HepG2 (cell line): ENCODE data around the gene MINDY1. TPM values are rescaled to one million over a fixed set of nuclear protein-coding genes. Genes with fewer than 3 reads are reported as not detected.

ENCODE experiments used
- ATAC-seq: fragments of 200-7000 bp; cut with Tn5 transposase; 3 replicates; pipeline ENCODE4 v1.9.1; 2020; ENCODE audit warnings: mild to moderate bottlenecking, moderate library complexity
- BruUV-seq: library from RNA; stranded (reverse); fragments of 400-500 nt; replicated peaks from 2 replicates; lab custom pipeline; 2021; lab: Mats Ljungman, UMichigan
- CTCF ChIA-PET: fragments of 300-600 bp; formaldehyde crosslinking; extraction: SDS; loops from one replicate; lab custom pipeline; 2021; ENCODE audit warnings: low total read pairs, inconsistent platforms, low intra/inter-chr PET ratio; lab: Yijun Ruan, JAX
- POLR2A ChIA-PET: fragments of 350-600 bp; sonication (Branson Sonifier 250); formaldehyde crosslinking; loops from one replicate; lab custom pipeline; 2020; ENCODE audit warnings: antibody characterized with exemption, inconsistent platforms; lab: Yijun Ruan, JAX
- DNase-seq: peaks from one replicate; pipeline ENCODE4 v3.0.0-alpha.2; 2015; ENCODE audit warnings: low spot score
- FAIRE-seq: peaks from 3 replicates; lab custom pipeline; 2011; peaks lifted over from hg19 to GRCh38; lab: Jason Lieb, UNC
- H2AFZ ChIP-seq: one replicate; pipeline ENCODE4 v1.6.1; 2011; ENCODE audit warnings: low read length, inconsistent platforms
- H3K27ac ChIP-seq: fragments of 300-600 bp; 3 replicates; pipeline ENCODE4 v1.8.0; 2011; ENCODE audit warnings: mixed run types, mild to moderate bottlenecking, mixed read lengths, low read length, inconsistent platforms; ENCODE audit not compliant: insufficient read depth; ENCODE audit errors: extremely low read length
- H3K27me3 ChIP-seq, 2 experiments: fragments of 200-600 bp in 1 of 2; 2 replicates in 1 of 2; 3 replicates in 1 of 2; pipeline versions ENCODE4 v1.6.0 to v1.8.0; 2011; ENCODE audit warnings: low read length in 2 of 2, mild to moderate bottlenecking in 2 of 2, moderate library complexity in 2 of 2, inconsistent platforms in 1 of 2; ENCODE audit not compliant: insufficient read depth in 2 of 2, control insufficient read depth in 1 of 2
- H3K36me3 ChIP-seq, 2 experiments: fragments of 200-600 bp in 1 of 2; replicated peaks in 1 of 2; 2 replicates in 1 of 2; 3 replicates in 1 of 2; pipeline versions ENCODE4 v1.5.1 to v1.8.0; 2011; ENCODE audit warnings: low read length in 2 of 2, inconsistent platforms in 1 of 2; ENCODE audit not compliant: insufficient read depth in 2 of 2, control insufficient read depth in 1 of 2
- H3K4me1 ChIP-seq: 2 replicates; pipeline ENCODE4 v1.5.1; 2012; ENCODE audit warnings: low read length, inconsistent platforms; ENCODE audit not compliant: insufficient read depth
- H3K4me2 ChIP-seq: 2 replicates; pipeline ENCODE4 v1.6.0; 2011; ENCODE audit warnings: low read depth, low read length, inconsistent platforms
- H3K4me3 ChIP-seq, 3 experiments: fragments of 200-600 bp in 1 of 3; sonication (generic), shearing (Covaris generic) in 1 of 3; replicated peaks in 1 of 3; 2 replicates each; pipeline ENCODE4 v1.5.1; 2011 to 2016; ENCODE audit warnings: low read length in 3 of 3, inconsistent platforms in 2 of 3, low read depth in 2 of 3, mild to moderate bottlenecking in 2 of 3, control low read depth in 1 of 3, mixed read lengths in 1 of 3; ENCODE audit not compliant: insufficient read depth in 1 of 3
- H3K79me2 ChIP-seq: one replicate; pipeline ENCODE4 v1.6.1; 2011; ENCODE audit warnings: low read length, inconsistent platforms; ENCODE audit not compliant: insufficient read depth
- H3K9ac ChIP-seq: 2 replicates; pipeline ENCODE4 v1.6.0; 2011; ENCODE audit warnings: mild to moderate bottlenecking, low read depth, low read length, inconsistent platforms; ENCODE audit not compliant: insufficient read depth
- H3K9me3 ChIP-seq: 2 replicates; pipeline ENCODE4 v1.5.1; 2012; ENCODE audit warnings: mild to moderate bottlenecking, low read length
- H4K20me1 ChIP-seq: 2 replicates; pipeline ENCODE4 v1.6.0; 2011; ENCODE audit warnings: inconsistent platforms, mild to moderate bottlenecking, low read length, moderate library complexity; ENCODE audit not compliant: insufficient read depth
- AGO2 ChIP-seq: fragments of 200-400 bp; formaldehyde crosslinking; optimal IDR thresholded peaks from 2 replicates; pipeline ENCODE3; 2017; ENCODE audit warnings: mild to moderate bottlenecking, low read depth, low read length, moderate library complexity
- ATAD3A ChIP-seq: sonication (generic); formaldehyde crosslinking; IDR thresholded peaks from 2 replicates; pipeline ENCODE4 v1.4.0; 2020; ENCODE audit warnings: missing genetic modification reagents
- BHLHE40 ChIP-seq: IDR thresholded peaks from 2 replicates; pipeline ENCODE4 v1.6.1; 2011; ENCODE audit warnings: low read length, improper control_type of control experiment
- HMG20B ChIP-seq: conservative IDR thresholded peaks from 2 replicates; pipeline ENCODE4 v1.6.1; 2016; ENCODE audit warnings: missing genetic modification reagents, missing compliant biosample characterization
- HNF4A ChIP-seq: sonication (generic); formaldehyde crosslinking; IDR thresholded peaks from 2 replicates; pipeline ENCODE4 v1.4.0; 2020; ENCODE audit warnings: missing genetic modification reagents
- POGZ ChIP-seq: sonication (generic); formaldehyde crosslinking; IDR thresholded peaks from 2 replicates; pipeline ENCODE4 v1.4.0; 2020; ENCODE audit warnings: mild to moderate bottlenecking, missing genetic modification reagents
- POLR2AphosphoS5 ChIP-seq: IDR thresholded peaks from 2 replicates; pipeline ENCODE4 v1.6.1; 2012; ENCODE audit warnings: low read depth, low read length
- POLR2G ChIP-seq: fragments of 200-400 bp; formaldehyde crosslinking; IDR thresholded peaks from 2 replicates; pipeline ENCODE4 v1.6.1; 2018; ENCODE audit warnings: mild to moderate bottlenecking, low read depth, low read length, moderate library complexity
- RBFOX2 ChIP-seq: fragments of 200-400 bp; formaldehyde crosslinking; IDR thresholded peaks from 2 replicates; pipeline ENCODE4 v1.6.1; 2017; ENCODE audit warnings: low read depth, mild to moderate bottlenecking, low read length
- U2AF2 ChIP-seq: fragments of 200-400 bp; formaldehyde crosslinking; IDR thresholded peaks from 2 replicates; pipeline ENCODE4 v1.6.1; 2017; ENCODE audit warnings: low read depth, mild to moderate bottlenecking, low read length
- ZFP36L2 ChIP-seq: sonication (generic); formaldehyde crosslinking; IDR thresholded peaks from 2 replicates; pipeline ENCODE4 v1.4.0; 2020; ENCODE audit warnings: missing genetic modification reagents
- ZFP91 ChIP-seq: sonication (generic); formaldehyde crosslinking; IDR thresholded peaks from 2 replicates; pipeline ENCODE4 v1.9.0; 2022; ENCODE audit warnings: missing genetic modification reagents, mild to moderate bottlenecking, borderline replicate concordance
- ZNF264 ChIP-seq: sonication (generic); formaldehyde crosslinking; IDR thresholded peaks from 2 replicates; pipeline ENCODE4 v1.4.0; 2020; ENCODE audit warnings: missing genetic modification reagents
- ZNF292 ChIP-seq: sonication (generic); formaldehyde crosslinking; IDR thresholded peaks from 2 replicates; pipeline ENCODE4 v1.8.1; 2022; ENCODE audit warnings: mild to moderate bottlenecking, low read depth, missing genetic modification reagents, borderline replicate concordance
- ZNF558 ChIP-seq: sonication (generic); formaldehyde crosslinking; IDR thresholded peaks from 2 replicates; pipeline ENCODE4 v1.9.0; 2022; ENCODE audit warnings: mild to moderate bottlenecking, missing genetic modification reagents, borderline replicate concordance
- ZNF790 ChIP-seq: sonication (generic); formaldehyde crosslinking; IDR thresholded peaks from 2 replicates; pipeline ENCODE4 v1.8.0; 2022; ENCODE audit warnings: missing genetic modification reagents, mild to moderate bottlenecking, borderline replicate concordance
- WGBS: methylation state at CpG from one replicate; pipeline ENCODE4 v1.1.6; 2017; ENCODE audit warnings: low lambda C conversion rate; 5-methylcytosine and 5-hydroxymethylcytosine counted together
- in situ Hi-C: cut with HindIII; loops from 2 replicates; pipeline ENCODE4 v1.10.0; 2017; ENCODE audit warnings: low pct_unique_long_range_greater_than_20kb; ENCODE audit not compliant: extremely low pct_ligation_motif_present
- intact Hi-C: fragments of 100-400 bp; cut with micrococcal nuclease; formaldehyde crosslinking; loops from one replicate; pipeline ENCODE4 v1.10.0; 2022; ENCODE audit not compliant: unreplicated experiment
- polyA plus RNA-seq, 8 experiments: library from polyadenylated mRNA; depleted of rRNA in 3 of 8; stranded (reverse) in 7 of 8; unstranded in 1 of 8; fragments of >200 nt; fragmentation: Illumina TruSeq in 4 of 8; extraction: Trizol in 4 of 8; gene quantifications; 2 replicates each; pipeline versions ENCODE4 v1.2.1 to v1.2.3, GENCODE V29; 2011 to 2016; ENCODE audit warnings: low read depth in 4 of 8, missing spikeins in 1 of 8, mixed read lengths in 1 of 8; ENCODE audit not compliant: insufficient read depth in 1 of 8
- total RNA-seq, 5 experiments: library from RNA; depleted of rRNA; stranded (reverse); fragments of >200 nt; fragmentation: Illumina TruSeq; extraction: Trizol; gene quantifications; 2 replicates each; pipeline ENCODE4 v1.2.3, GENCODE V29; 2016; ENCODE audit warnings: low read depth in 1 of 5

MINDY1 gene
- total and polyA plus RNA-seq, 2 of the 13 experiments (the other 11 are each of a cell fraction or from before 2014, with no cell fraction given), result 11.1 to 15.0 TPM

GRCh38 chr1:150968491-150968890 is 38.2 kb downstream of the MINDY1 start:
- Histone ChIP-seq H4K20me1 (peaks cover 29% of the 10 kb centered on the region), H3K4me2 (no peak overlapping the region), H3K4me1 (peaks cover 48% of the 10 kb centered on the region), H2AFZ (no peak overlapping the region), H3K36me3 (peaks cover 33 to 56% of the 10 kb centered on the region in 2 experiments), H3K27ac (no peak overlapping the region), H3K27me3 (no peaks in the 10 kb centered on the region; a peak in 1 of 5 replicates), H3K79me2 (peaks cover 48% of the 10 kb centered on the region), H3K9me3 (no peaks in the 10 kb centered on the region), H3K9ac (no peak overlapping the region), H3K4me3 (no peak overlapping the region)
- in situ Hi-C loops (no loop called here), intact Hi-C loops (no loop called here)
- no peak for DNase-seq
- WGBS, result 96% methylated on average over 4 of the region's 4 CpGs
- no peak for ATAC-seq
- TF ChIP-seq HNF4A (CRISPR knock-in tag) (no peak), ZFP91 (CRISPR knock-in tag) (peak; percentile 21; the same call in 1 of the 2 replicates)
- POLR2A ChIA-PET, result interaction anchor here (5.9 to 10.3 kb wide), 2 partner anchors 13 to 38 kb away, joined by 99 to 114 read pairs; partner anchors contain the start of genes ANXA9 and MINDY1
- BruUV-seq, result no TSS peak
- CTCF ChIA-PET, result no interaction called here
- FAIRE-seq, result no peak

- Histone ChIP-seq H3K36me3 (peaks cover 35 to 60% of the 10 kb centered on the region in 2 experiments), H2AFZ (no peak overlapping the region), H3K27me3 (no peaks in the 10 kb centered on the region), H3K27ac (peak overlapping the region; percentile 30), H3K9me3 (no peaks in the 10 kb centered on the region), H3K79me2 (peaks cover 43% of the 10 kb centered on the region), H4K20me1 (peaks cover 29% of the 10 kb centered on the region), H3K4me2 (no peak overlapping the region), H3K9ac (no peak overlapping the region), H3K4me1 (peaks cover 45% of the 10 kb centered on the region), H3K4me3 (no peak overlapping the region)
- intact Hi-C loops, result no loop called here
- no peak for TF ChIP-seq U2AF2
- no peak for TF ChIP-seq BHLHE40
- TF ChIP-seq RBFOX2, result 0 out of 2 replicates have a peak, but pooled peaks have one; percentile 32
- peak; percentile 50 for TF ChIP-seq AGO2
- no peak for TF ChIP-seq ZNF292 (CRISPR knock-in tag)
- no peak for TF ChIP-seq ZNF264 (CRISPR knock-in tag)
- no peak for TF ChIP-seq POLR2AphosphoS5
- TF ChIP-seq ZNF558 (CRISPR knock-in tag), result no peak
- TF ChIP-seq POGZ (CRISPR knock-in tag), result no peak
- 0 out of 2 replicates have a peak, but pooled peaks have one; percentile 32 for TF ChIP-seq ZNF790 (CRISPR knock-in tag)
- TF ChIP-seq HMG20B (CRISPR knock-in tag), result no peak
- no peak for TF ChIP-seq ZFP36L2 (CRISPR knock-in tag)
- TF ChIP-seq ATAD3A (CRISPR knock-in tag), result no peak
- TF ChIP-seq POLR2G, result peak; percentile 20; the same call in 1 of the 2 replicates
- no peak for DNase-seq
- POLR2A ChIA-PET, result interaction anchor here (1.6 kb wide), 1 partner anchor 35 kb away, joined by 3 read pairs; no protein-coding TSS in a partner anchor
- CTCF ChIA-PET, result no interaction called here
- in situ Hi-C loops, result no loop called here
- no TSS peak for BruUV-seq
- no peak for FAIRE-seq
- 97% methylated on average over 13 of the region's 13 CpGs for WGBS
- ATAC-seq, result no peak
These were observed 38.8 kb downstream of the MINDY1 start for GRCh38 chr1:150967936-150968335.
